Small intestine (tissue), 7 donors: Measurements from ENCODE around the gene SLC44A4. TPM values are rescaled to one million over a fixed set of nuclear protein-coding genes. Genes with fewer than 3 reads are reported as not detected.

ENCODE experiments used
- DNase-seq, 2 donors: peaks; one replicate each; pipeline versions ENCODE4 v3.0.0 to v3.0.0-alpha.2; 2013
- FAIRE-seq: peaks from 2 replicates; lab custom pipeline; 2012; peaks lifted over from hg19 to GRCh38; lab: Jason Lieb, UNC
- H3K27ac ChIP-seq, 3 donors: one replicate each; pipeline ENCODE4 v1.5.1; 2013; ENCODE audit warnings: low read length in 2 of 3, mild to moderate bottlenecking in 2 of 3, control low read depth in 1 of 3, inconsistent platforms in 1 of 3, low read depth in 1 of 3, moderate library complexity in 1 of 3
- H3K27me3 ChIP-seq, 3 donors: one replicate each; pipeline ENCODE4 v1.6.1; 2013; ENCODE audit warnings: low read length in 3 of 3, inconsistent platforms in 1 of 3; ENCODE audit not compliant: control insufficient read depth in 3 of 3, insufficient read depth in 3 of 3
- H3K36me3 ChIP-seq, 3 donors: one replicate each; pipeline ENCODE4 v1.6.1; 2013; ENCODE audit warnings: low read length in 3 of 3, inconsistent platforms in 1 of 3, low read depth in 1 of 3, mild to moderate bottlenecking in 1 of 3, moderate library complexity in 1 of 3; ENCODE audit not compliant: control insufficient read depth in 3 of 3, insufficient read depth in 2 of 3
- H3K4me1 ChIP-seq, 3 donors: one replicate each; pipeline ENCODE4 v1.6.1; 2013; ENCODE audit warnings: low read length in 2 of 3, inconsistent platforms in 1 of 3, low read depth in 1 of 3, mild to moderate bottlenecking in 1 of 3, moderate library complexity in 1 of 3; ENCODE audit not compliant: control insufficient read depth in 3 of 3, insufficient read depth in 2 of 3
- H3K4me3 ChIP-seq, 3 donors: one replicate each; pipeline ENCODE4 v1.5.1; 2013; ENCODE audit warnings: low read length in 3 of 3, control low read depth in 1 of 3, inconsistent platforms in 1 of 3, low read depth in 1 of 3, mild to moderate bottlenecking in 1 of 3, moderate library complexity in 1 of 3
- H3K9me3 ChIP-seq, 2 donors: one replicate each; pipeline ENCODE4 v1.6.1; 2013; ENCODE audit warnings: low read depth in 1 of 2, low read length in 1 of 2; ENCODE audit not compliant: control insufficient read depth in 2 of 2, insufficient read depth in 1 of 2
- WGBS, 3 donors: extraction: QIAGEN DNeasy Blood & Tissue Kit; methylation state at CpG; one replicate each; pipeline ENCODE4 v1.1.7; 2013; 5-methylcytosine and 5-hydroxymethylcytosine counted together
- polyA plus RNA-seq, 4 donors: library from polyadenylated mRNA; stranded (reverse) in 3 of 4; unstranded in 1 of 4; fragments of 200-250 nt in 3 of 4; fragments of 120-200 nt in 1 of 4; gene quantifications; one replicate each; pipeline versions ENCODE4 v1.2.1 to v1.2.3, GENCODE V29; 2013
- donor health status: healthy with polysubstance abuse.
- donor health status: control.
- donor health status: control.
- donor health status: Bipolar disorder and iron deficiency.
- donor health status: healthy.

Gene SLC44A4
- polyA plus RNA-seq, 4 donors, result 82.3 to 215 (median 130) TPM

- H3K27ac ChIP-seq, result peak overlapping the region; percentile 83 to 99 (median 88)
- H3K36me3 ChIP-seq, result peaks cover 11 to 35% (median 12%) of the 10 kb centered on the region in 3 donors
- DNase-seq (peak; percentile 88 to 95), FAIRE-seq (no peak)
- peak overlapping the region; percentile 81 to 100 (median 96) for H3K4me3 ChIP-seq
- no peaks in the 10 kb centered on the region for H3K27me3 ChIP-seq
- no peaks in the 10 kb centered on the region for H3K9me3 ChIP-seq
- 0% methylated on average over 59 of the region's 59 CpGs for WGBS, 3 donors
- H3K4me1 ChIP-seq, result peaks cover 4 to 38% (median 11%) of the 10 kb centered on the region in 3 donors
These were observed 44.2 kb downstream of the SLC44A4 start for GRCh38 chr6:31834367-31835250.

- FAIRE-seq, result no peak
- peak overlapping the region in 1 of 3 donors; percentile 77 for H3K4me3 ChIP-seq
- H3K9me3 ChIP-seq, result no peaks in the 10 kb centered on the region
- DNase-seq, result no peak
- WGBS, 3 donors, result 36 to 70% (median 50%) methylated on average over 15 of the region's 15 CpGs
- no peaks in the 10 kb centered on the region for H3K27me3 ChIP-seq
- H3K36me3 ChIP-seq, result peaks cover 0 to 13% (median 0%) of the 10 kb centered on the region in 3 donors
- H3K27ac ChIP-seq, result peak overlapping the region in 2 of 3 donors; percentile 49 to 83
- peaks cover 0 to 24% (median 1%) of the 10 kb centered on the region in 3 donors for H3K4me1 ChIP-seq
These were observed 47.2 kb downstream of the SLC44A4 start for GRCh38 chr6:31831350-31832215.

DNA sequence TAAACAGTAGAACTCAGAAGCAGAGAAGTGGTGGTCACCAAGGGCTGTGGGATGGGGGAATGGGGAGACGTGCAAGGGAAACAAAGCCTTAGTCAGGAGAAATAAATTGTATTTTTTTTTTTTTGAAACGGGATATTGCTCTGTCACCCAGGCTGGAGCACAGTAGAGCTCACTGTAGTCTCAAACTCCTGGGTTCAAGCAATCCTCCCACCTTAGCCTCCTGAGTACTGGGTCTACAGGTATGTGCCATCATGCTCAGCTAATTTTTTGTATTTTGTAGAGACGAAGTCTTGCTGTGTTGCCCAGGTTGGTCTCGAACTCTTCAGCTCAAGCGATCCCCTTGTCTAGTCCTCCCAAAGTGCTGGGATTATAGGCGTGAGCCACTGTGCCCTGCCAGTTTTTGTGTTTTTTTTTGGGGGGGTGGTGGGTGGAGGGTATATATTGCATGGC is 47.9 kb downstream of the SLC44A4 start:
- DNase-seq, result peak in 1 of 2 donors; percentile 39
- peaks cover 0 to 21% (median 0%) of the 10 kb centered on the region in 3 donors for H3K4me1 ChIP-seq
- peak overlapping the region; percentile 54 to 85 (median 83) for H3K27ac ChIP-seq
- H3K4me3 ChIP-seq, result peak overlapping the region; percentile 69 to 86 (median 77)
- no peaks in the 10 kb centered on the region for H3K9me3 ChIP-seq
- H3K27me3 ChIP-seq, result no peaks in the 10 kb centered on the region
- H3K36me3 ChIP-seq, result peaks cover 0 to 7% (median 0%) of the 10 kb centered on the region in 3 donors
- FAIRE-seq, result no peak
- 14 to 42% (median 31%) methylated on average over 6 of the region's 6 CpGs for WGBS, 3 donors

GRCh38 chr6:31829633-31830283 is 49.0 kb downstream of the SLC44A4 start:
- Histone ChIP-seq H3K36me3 (peaks cover 0 to 5% (median 0%) of the 10 kb centered on the region in 3 donors), H3K4me3 (peak overlapping the region; percentile 77 to 86 (median 77)), H3K9me3 (no peaks in the 10 kb centered on the region), H3K4me1 (peaks cover 0 to 26% (median 0%) of the 10 kb centered on the region in 3 donors), H3K27ac (peak overlapping the region; percentile 67 to 83 (median 79)), H3K27me3 (no peaks in the 10 kb centered on the region)
- FAIRE-seq (no peak), DNase-seq (peak; percentile 65 to 69)
- WGBS, 3 donors, result 0 to 1% (median 0%) methylated on average over 10 to 15 of the region's 15 CpGs

- Histone ChIP-seq H3K9me3 (no peaks in the 10 kb centered on the region), H3K4me1 (peaks cover 0 to 23% (median 4%) of the 10 kb centered on the region in 3 donors), H3K27me3 (no peaks in the 10 kb centered on the region), H3K27ac (peak within 1 kb of the TSS; percentile 95 to 100 (median 96)), H3K4me3 (peak within 1 kb of the TSS; percentile 77 to 84 (median 80)), H3K36me3 (peaks cover 0 to 4% (median 0%) of the 10 kb centered on the region in 3 donors)
- no peak for FAIRE-seq
- 0% methylated on average over 42 to 52 of the region's 56 CpGs for WGBS, 3 donors
- DNase-seq, result peak; percentile 95 to 100
These were observed 51.3 kb downstream of the SLC44A4 start, which contains the start of gene HSPA1B for GRCh38 chr6:31827286-31828079. HSPA1B (plus strand) TSS chr6:31827738; CDS start chr6:31827951, 213 bp downstream.

DNA sequence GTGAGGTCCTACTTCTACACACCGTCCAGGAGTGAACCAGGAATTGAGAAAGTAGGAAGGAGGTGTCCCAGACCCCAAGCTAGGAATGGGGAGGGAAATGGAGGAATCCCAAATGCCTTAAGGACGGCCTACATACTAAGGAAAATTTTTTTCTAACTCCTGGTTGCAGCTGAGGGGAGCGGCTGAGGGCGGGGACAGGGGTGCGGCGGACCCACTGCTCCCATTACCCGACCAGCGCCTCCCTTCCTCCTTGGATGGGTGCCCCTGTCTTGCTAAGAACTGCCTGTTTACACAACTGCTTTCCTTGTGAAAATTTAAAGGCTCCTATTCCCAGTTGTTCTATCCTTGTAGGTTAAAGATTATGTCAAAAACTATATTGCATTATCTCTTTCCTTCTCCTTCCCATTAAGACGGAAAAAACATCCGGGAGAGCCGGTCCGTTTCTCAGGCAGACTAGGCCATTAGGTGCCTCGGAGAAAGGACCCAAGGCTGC is 52.0 kb downstream of the SLC44A4 start:
- FAIRE-seq (no peak), DNase-seq (peak in 1 of 2 donors; percentile 92)
- WGBS, 3 donors, result 1% methylated on average over 12 to 13 of the region's 13 CpGs
- Histone ChIP-seq H3K4me1 (peaks cover 0 to 24% (median 4%) of the 10 kb centered on the region in 3 donors), H3K27me3 (no peaks in the 10 kb centered on the region), H3K27ac (peak overlapping the region; percentile 95 to 100 (median 96)), H3K9me3 (no peaks in the 10 kb centered on the region), H3K4me3 (peak overlapping the region in 2 of 3 donors; percentile 44 to 77), H3K36me3 (peaks cover 0 to 4% (median 0%) of the 10 kb centered on the region in 3 donors)

DNA sequence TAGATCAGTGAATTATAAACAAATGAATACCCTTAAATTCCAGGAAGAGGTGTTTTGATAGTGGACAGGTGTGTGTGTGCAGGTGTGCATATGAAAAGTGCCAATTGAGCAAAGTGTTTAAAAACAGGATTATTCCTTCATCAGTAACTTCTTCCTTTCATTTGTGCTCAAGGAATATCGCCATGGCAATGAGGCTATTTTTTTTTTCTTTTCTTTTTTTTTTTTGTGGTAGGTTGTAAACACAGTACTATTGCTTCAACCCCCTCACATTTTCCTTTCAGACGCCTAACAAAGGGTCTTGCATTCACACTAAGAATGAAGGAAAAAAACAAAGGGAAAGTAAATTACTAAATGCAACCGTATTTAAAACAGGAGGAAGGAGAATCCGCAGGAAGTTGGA is 53.2 kb downstream of the SLC44A4 start:
- H3K4me3 ChIP-seq, result no peak overlapping the region
- peak overlapping the region; percentile 95 to 100 (median 96) for H3K27ac ChIP-seq
- peaks cover 0 to 29% (median 10%) of the 10 kb centered on the region in 3 donors for H3K4me1 ChIP-seq
- H3K27me3 ChIP-seq, result no peaks in the 10 kb centered on the region
- DNase-seq (no peak), FAIRE-seq (no peak)
- no peaks in the 10 kb centered on the region for H3K36me3 ChIP-seq
- H3K9me3 ChIP-seq, result no peaks in the 10 kb centered on the region
- WGBS, 3 donors, result 16 to 61% (median 36%) methylated on average over 4 of the region's 4 CpGs
